GM06990 (cell line): ENCODE results near the gene PTEN.

Source experiments
- DNase-seq: peaks from one replicate; pipeline ENCODE4 v3.0.0-alpha.2; 2011; ENCODE audit not compliant: insufficient read length; ENCODE audit errors: extremely low read depth
- H3K27me3 ChIP-seq: replicated peaks from 2 replicates; pipeline ENCODE4 v1.6.0; 2011; ENCODE audit warnings: low read length; ENCODE audit not compliant: control insufficient read depth, insufficient read depth
- H3K36me3 ChIP-seq: 2 replicates; pipeline ENCODE4 v1.5.1; 2011; ENCODE audit warnings: low read length; ENCODE audit not compliant: control insufficient read depth, insufficient read depth
- H3K4me3 ChIP-seq: replicated peaks from 2 replicates; pipeline ENCODE4 v1.5.1; 2011; ENCODE audit warnings: low read depth, mild to moderate bottlenecking, control low read depth, low read length
- CTCF ChIP-seq: IDR thresholded peaks from 2 replicates; pipeline ENCODE4 v1.5.1; 2011; ENCODE audit warnings: low read length, control low read depth, mild to moderate bottlenecking, inconsistent platforms; ENCODE audit not compliant: insufficient read depth, poor library complexity, severe bottlenecking

PTEN gene

GRCh38 chr10:87983716-87984115 is 120.3 kb downstream of the PTEN start:
- TF ChIP-seq CTCF: no peak
- no peak for DNase-seq
- H3K36me3 ChIP-seq: no peaks in the 10 kb centered on the region
- H3K27me3 ChIP-seq: no peaks in the 10 kb centered on the region
- no peak overlapping the region for H3K4me3 ChIP-seq

GRCh38 chr10:87987206-87987605 is 123.8 kb downstream of the PTEN start:
- no peak overlapping the region for H3K4me3 ChIP-seq
- no peak for DNase-seq
- H3K36me3 ChIP-seq: no peaks in the 10 kb centered on the region
- no peaks in the 10 kb centered on the region for H3K27me3 ChIP-seq
- no peak for TF ChIP-seq CTCF

GRCh38 chr10:87991946-87992345 is 128.5 kb downstream of the PTEN start:
- no peak for TF ChIP-seq CTCF
- DNase-seq: no peak
- Histone ChIP-seq H3K27me3 (no peaks in the 10 kb centered on the region), H3K36me3 (no peaks in the 10 kb centered on the region), H3K4me3 (no peak overlapping the region)

- no peak overlapping the region for H3K4me3 ChIP-seq
- no peaks in the 10 kb centered on the region for H3K36me3 ChIP-seq
- H3K27me3 ChIP-seq: no peaks in the 10 kb centered on the region
- TF ChIP-seq CTCF: no peak
- no peak for DNase-seq
These were observed 141.0 kb downstream of the PTEN start for GRCh38 chr10:88004451-88004850.

- no peaks in the 10 kb centered on the region for H3K36me3 ChIP-seq
These were observed 142.8 kb downstream of the PTEN start for GRCh38 chr10:88006261-88006660.

More at GRCh38 chr10:88006261-88006660, 142.8 kb downstream of the PTEN start:
- Histone ChIP-seq H3K27me3 (no peaks in the 10 kb centered on the region), H3K4me3 (no peak overlapping the region)
- no peak for TF ChIP-seq CTCF
- DNase-seq: no peak
